Omental fat pad (tissue), 4 donors: ENCODE data around the gene SUN1. TPM values are rescaled to one million over a fixed set of nuclear protein-coding genes. Genes with fewer than 3 reads are reported as not detected.

Experiments
- ATAC-seq: fragments of 150-250 bp; one replicate; pipeline ENCODE4 v1.9.1; 2016; ENCODE audit warnings: mild to moderate bottlenecking, moderate library complexity; ENCODE audit not compliant: low FRiP score
- DNase-seq: peaks from one replicate; pipeline ENCODE4 v3.0.0-alpha.2; 2019; ENCODE audit warnings: low spot score
- CTCF ChIP-seq, 3 donors: fragments of 450-650 bp; IDR thresholded peaks; one replicate each; pipeline ENCODE4 v1.5.1; 2016 to 2017; ENCODE audit warnings: antibody characterized with exemption in 3 of 3, mild to moderate bottlenecking in 3 of 3, moderate library complexity in 2 of 3
- total RNA-seq, 4 donors: library from RNA; depleted of rRNA; stranded (reverse); fragments of >200 nt; gene quantifications; one replicate each; pipeline ENCODE4 v1.1.0, GENCODE V29; 2016

Gene SUN1
- total RNA-seq, 4 donors from 2014 or later: 124 to 245 (median 174) TPM

DNA sequence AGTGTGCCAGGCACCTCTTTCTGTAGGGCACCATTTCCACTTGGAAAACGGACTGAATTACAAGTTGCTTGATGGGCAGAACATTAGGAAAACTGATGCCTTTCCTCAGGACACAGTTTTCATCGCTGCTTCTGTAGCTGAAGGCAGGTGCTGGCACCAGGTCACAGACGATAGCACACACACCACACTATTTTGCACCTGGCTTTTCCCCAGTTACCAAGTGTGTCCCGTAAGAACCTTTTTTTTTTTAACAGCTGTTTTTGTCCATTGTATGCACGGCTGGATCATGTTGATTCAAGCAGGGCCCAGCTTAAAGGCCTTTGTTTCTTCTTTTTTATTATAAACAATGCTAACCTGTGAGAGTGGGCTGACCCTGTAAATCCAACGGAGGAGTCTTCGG, 42.8 kb downstream of the SUN1 start:
- ATAC-seq (no peak), DNase-seq (no peak)
- TF ChIP-seq CTCF (IDR thresholded peaks at IDR 0.05): no peak

DNA sequence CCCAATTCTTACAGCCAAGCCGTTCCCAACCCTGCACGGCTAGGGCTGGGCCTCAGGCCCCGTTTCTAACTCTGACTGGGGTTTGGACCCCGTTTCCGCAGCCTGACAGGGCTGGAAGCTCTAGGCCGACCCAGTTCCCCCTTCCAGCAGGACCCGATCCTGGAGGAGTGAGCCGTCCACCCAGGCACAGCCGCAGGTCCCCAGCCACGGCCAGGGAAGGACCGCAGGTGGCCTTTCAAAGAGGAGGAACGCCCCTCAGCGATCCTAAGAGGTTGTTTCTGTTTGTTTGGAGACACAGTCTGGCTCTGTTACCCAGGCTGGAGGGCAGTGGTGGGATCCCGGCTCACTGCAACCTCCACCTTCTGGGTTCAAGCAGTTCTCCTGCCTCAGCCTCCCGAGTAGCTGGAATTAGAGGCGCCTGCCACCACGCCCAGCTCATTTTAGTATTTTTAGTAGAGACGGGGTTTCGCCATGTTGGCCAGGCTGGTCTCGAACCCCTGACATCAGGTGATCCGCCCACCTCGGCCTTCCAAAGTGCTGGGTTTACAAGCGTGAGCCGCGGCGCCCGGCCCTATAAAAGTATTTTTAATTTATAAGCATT, 43.3 kb downstream of the SUN1 start:
- ATAC-seq (no peak), DNase-seq (no peak)
- TF ChIP-seq CTCF (IDR thresholded peaks at IDR 0.05): peak in 1 of 3 donors; percentile 4

- ATAC-seq: peak; percentile 83
- no peak for TF ChIP-seq CTCF (IDR thresholded peaks at IDR 0.05)
- peak; percentile 76 for DNase-seq
Measured at GRCh38 chr7:876077-876971, 44.0 kb downstream of the SUN1 start, which contains the start of gene GET4. GET4 (plus strand) TSS chr7:876554; CDS start chr7:876646, 92 bp downstream.

DNA sequence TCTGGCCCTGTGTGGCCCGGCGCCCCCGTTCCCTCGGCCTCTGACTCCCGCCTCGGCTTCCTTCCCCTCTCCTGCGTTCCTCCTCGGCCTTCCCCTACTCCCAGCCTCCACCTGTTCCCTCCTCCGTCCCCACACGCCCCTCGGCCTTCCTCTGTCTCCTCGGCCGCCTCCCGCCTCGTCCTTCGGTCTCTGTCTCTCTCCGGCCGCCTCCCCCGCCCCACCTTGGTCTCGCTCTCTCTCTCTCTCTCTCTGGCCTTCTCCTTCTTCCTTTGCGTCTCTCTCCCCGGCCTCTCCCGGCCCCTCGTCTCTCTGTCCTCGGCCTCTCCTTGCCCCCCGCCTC, 44.7 kb downstream of the SUN1 start:
- ATAC-seq (peak; percentile 40), DNase-seq (no peak)
- no peak for TF ChIP-seq CTCF (IDR thresholded peaks at IDR 0.05)

- ATAC-seq (no peak), DNase-seq (no peak)
- no peak for TF ChIP-seq CTCF (IDR thresholded peaks at IDR 0.05)
Measured at GRCh38 chr7:877312-878232, 45.3 kb downstream of the SUN1 start.

DNA sequence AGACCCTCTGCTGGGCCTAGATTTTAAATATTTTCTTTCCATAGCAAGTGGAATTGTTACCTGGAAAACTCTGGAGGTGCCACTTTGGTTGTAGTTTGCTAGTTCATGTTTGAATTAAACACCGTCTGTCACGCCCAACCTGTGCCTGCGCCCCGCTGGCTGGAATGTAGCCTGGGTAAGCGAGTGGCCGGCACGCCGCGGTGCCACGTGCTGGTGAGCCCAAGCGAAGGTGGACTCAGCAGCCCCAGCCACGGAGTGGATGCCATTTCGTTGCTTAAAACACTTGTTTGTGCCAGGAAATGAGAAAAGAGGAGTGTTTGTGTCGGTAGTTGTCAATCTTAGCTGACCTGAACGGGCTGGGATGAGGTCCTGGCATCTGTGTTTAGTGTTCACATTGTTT, 46.8 kb downstream of the SUN1 start:
- TF ChIP-seq CTCF (IDR thresholded peaks at IDR 0.05): no peak
- ATAC-seq (no peak), DNase-seq (no peak)
